HL-60 (cell line): ENCODE data around the gene PDSS2.
"Not testable (repeated sequence)": the region's sequence is repeated elsewhere in the genome, so short reads cannot be mapped to it uniquely, and the experiment has no call there.

Experiments used
- GABPA ChIP-seq: IDR thresholded peaks from 2 replicates; pipeline ENCODE4 v1.6.1; 2012; ENCODE audit warnings: low read depth
- REST ChIP-seq: IDR thresholded peaks from 2 replicates; pipeline ENCODE4 v1.6.1; 2012; ENCODE audit warnings: low read depth; ENCODE audit not compliant: insufficient replicate concordance

- TF ChIP-seq GABPA, REST: not testable (repeated sequence)
These were observed 324.2 kb downstream of the PDSS2 start for GRCh38 chr6:107135048-107135680.
